ENCODE data around the gene AMIGO3.
A peak's percentile ranks its signal among the peaks of the same experiment; 100 is the strongest.

Gene AMIGO3

GRCh38 chr3:49724586-49724985 lies 5.1 kb upstream of the AMIGO3 start:
- no peak for DNase-seq

- peak; percentile 90 for DNase-seq
These were observed 4.4 kb upstream of the AMIGO3 start, which contains the start of gene GMPPB for GRCh38 chr3:49723628-49724551. GMPPB (minus strand) TSS chr3:49723951; CDS start chr3:49723726, 225 bp downstream.

- DNase-seq: no peak
These were observed 3.8 kb upstream of the AMIGO3 start for GRCh38 chr3:49723296-49723627.

- no peak for DNase-seq
These were observed 3.4 kb upstream of the AMIGO3 start for GRCh38 chr3:49722896-49723295.

GRCh38 chr3:49721896-49722781 lies 2.7 kb upstream of the AMIGO3 start:
- no peak for DNase-seq

DNA sequence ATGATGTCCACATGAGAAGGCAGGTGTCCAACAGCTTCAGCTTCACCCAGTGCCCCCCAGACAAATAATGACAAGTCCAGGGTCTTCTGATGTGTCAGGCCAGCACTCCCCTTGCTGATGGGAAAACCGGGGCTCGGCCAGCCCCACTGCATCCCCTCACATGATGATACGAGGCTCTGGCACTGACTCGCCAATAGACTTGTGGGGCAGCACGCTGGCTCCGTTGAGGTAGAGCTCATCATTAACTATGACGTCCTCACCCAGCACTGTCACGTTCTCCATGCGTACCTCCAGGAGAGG lies 2.1 kb upstream of the AMIGO3 start:
- DNase-seq: no peak

DNA sequence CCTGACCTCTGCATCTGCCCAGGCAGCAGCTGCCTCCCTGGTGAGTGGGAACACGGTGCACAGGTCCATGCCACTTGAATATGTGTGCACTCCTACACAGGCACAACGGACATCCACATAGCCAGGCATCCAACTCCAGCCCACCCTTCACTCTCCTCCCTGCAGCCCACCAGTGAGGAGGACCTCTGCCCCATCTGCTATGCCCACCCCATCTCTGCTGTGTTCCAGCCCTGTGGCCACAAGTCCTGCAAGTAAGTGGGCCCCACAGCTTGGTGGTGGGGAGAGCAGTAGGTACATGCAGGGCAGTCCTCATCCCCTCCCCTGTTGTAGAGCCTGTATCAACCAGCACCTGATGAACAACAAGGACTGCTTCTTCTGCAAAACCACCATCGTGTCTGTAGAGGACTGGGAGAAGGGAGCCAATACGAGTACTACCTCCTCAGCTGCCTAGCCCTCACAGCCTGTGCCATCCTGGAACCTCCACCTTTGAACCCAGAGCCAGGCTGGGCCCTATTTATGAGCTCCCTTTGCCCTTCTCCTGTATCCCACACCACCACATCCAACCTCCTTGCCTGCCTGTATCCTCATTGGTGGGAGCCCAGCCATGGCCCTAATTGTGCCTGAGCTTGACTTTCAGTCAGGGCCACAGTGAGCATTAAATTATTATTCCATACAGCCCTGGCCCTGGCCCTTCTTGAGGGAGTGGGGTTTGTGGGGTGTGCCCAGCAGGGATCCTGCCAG lies 1.5 kb upstream of the AMIGO3 start:
- DNase-seq: no peak

DNA sequence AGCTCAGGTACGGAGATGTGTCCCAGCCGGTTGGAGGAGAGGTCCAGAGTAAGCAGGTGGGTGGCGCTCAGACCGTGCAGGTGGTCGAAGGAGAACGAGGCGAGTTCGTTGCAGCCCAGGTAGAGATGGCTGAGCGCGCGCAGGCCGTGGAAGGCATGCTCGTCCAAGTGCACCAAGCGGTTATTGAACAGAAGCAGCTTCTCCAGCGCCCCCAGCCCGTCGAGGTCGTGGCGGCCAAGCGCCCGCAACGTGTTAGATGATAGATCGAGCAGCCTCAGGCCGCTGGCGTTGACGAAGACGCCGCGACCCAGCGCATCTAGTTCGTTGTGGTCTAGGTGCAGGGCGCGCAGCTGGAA lies 648 bp downstream of the AMIGO3 start:
- no peak for DNase-seq

DNA sequence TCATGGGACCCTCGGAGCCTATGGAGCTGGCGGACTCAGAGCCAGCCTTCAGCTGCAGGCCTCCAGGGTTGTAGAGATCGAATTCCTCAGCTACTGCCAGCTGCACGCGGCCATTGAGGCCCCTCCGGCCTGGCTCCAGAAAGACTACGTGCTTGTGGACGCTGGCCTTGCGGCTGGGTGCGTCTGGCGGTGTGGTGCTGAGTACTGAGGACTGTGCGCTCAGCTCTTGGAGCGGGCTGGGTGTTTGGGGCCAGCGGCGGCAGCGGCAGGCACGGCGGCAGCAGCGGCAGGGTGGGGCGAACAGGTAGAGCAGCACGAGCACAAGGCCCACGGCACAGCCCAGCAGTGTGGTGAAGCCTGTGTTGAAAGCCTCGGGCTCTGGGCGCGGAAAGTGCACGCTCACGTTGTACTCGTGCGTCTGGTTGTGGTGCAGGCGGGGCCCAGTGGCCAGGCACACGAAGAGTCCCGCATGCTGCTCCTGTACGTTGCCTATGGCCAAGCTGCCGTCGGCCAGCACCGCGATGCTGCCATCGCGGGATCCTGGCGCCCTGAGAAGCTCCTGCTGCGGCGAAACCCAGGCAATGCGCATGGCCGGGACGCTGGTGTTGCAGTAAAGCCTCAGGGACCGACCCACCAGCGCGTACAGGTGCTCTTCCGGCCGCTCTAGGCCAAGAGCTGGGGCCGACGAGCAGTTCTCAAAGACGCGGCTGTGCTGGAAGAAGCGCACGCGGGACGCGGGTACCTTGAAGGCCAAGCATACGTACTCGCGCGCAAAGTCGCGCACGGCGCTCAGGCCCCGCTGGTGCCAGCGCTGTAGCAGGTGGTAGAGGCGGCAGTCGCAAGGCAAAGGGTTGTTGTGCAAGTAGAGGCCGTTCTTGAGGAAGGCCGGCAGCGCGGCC lies 1.3 kb downstream of the AMIGO3 start:
- no peak for DNase-seq

DNA sequence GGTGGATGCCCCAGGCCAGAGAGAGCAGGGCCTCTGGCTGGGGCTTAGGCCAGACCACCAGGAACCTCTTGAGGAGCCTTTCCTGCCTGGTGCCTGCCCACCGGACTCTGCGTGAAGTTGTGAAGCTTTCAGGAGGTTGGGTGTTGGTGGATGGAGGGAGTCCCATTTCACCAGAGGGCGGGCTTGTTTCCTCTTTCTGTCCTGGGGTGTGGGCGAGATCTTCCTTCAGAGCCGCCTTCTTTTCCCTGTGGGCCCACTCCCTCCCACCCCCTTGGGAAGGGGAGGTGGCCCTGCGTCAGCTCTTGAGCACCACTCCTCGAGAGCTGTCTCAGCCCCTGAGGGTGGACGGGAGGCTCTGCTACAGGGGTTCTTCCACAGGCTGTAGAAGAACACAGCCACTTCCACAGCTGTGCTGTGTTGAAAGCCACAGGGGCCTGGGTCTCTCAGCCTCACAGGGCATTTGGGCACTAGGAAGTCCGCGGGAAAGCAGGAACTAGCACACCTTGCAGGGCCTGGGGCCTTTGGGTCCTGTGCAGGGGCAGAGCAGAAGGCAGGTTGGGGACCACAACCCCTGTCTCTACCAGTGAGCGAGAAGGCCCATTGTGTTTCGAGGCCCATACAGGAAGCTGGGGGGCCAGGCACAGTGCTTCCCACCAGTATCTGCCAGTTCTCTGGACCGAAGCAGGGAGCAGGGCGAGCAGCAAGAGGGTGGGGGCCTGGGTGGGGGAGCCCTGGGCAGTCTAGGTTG lies 2.1 kb downstream of the AMIGO3 start:
- DNase-seq: no peak

DNA sequence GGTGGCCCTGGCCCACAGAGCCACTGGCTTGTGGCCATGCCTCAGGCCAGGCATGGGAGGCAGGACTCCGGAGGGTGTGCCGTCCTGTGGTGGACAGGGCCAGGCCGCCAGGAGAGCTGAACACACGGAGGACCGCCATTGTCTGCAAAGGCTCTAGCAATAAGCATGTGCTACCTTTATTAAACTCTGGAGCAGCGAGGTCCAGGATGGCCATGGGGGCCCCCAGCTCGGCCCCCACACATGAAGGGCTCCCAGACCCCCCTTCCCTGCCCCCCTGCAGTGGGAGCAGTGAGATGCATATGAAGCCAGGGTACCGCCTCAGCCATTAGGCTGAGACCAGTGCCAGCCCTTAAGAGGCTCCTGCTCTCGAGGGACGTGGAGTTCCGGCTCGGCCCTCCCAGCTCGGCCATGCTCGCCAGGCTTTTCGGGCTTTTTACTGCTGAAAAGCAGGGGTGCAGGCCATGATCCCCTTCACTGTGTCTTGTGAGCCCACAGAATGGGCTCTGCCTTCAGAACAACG lies 2.7 kb downstream of the AMIGO3 start:
- DNase-seq: no peak

GRCh38 chr3:49716169-49716568 lies 3.3 kb downstream of the AMIGO3 start:
- no peak for DNase-seq

GRCh38 chr3:49715611-49716121 lies 3.8 kb downstream of the AMIGO3 start:
- no peak for DNase-seq

- DNase-seq: no peak
These were observed 4.5 kb downstream of the AMIGO3 start for GRCh38 chr3:49714728-49715550.

DNA sequence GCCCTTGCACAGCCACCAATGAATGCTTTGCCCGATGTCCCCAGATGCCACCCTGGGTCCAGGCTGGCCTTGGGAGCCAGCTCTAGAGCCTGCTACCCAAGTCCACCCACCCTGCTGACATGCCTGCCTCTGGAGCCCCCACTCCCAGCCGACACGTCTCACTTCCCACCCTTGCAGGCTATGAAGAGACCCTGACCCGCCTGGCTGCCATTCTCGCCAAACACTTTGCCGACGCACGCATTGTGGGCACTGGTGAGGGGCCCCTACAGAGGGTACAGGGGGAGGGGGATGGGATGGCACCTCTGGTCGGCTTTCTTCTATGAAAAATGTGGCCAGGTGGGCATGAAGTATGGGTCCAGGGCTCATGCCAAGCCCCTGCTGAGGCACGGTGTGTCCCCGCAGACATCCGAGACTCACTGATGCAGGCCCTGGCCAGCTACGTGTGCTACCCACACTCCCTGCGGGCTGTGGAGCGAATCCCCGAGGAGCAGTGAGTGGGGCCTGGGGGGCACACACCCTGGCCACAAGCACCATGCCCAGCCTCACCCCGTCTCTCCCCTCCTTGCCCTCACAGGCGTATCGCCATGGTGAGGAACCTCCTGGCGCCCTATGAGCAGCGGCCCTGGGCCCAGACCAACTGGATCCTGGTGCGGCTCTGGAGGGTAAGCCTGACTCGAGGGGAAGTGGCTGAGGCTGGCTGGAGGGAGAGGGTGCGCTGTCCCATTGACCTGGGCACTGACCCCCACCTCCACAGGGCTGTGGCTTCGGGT lies 6.0 kb downstream of the AMIGO3 start:
- DNase-seq: no peak

DNA sequence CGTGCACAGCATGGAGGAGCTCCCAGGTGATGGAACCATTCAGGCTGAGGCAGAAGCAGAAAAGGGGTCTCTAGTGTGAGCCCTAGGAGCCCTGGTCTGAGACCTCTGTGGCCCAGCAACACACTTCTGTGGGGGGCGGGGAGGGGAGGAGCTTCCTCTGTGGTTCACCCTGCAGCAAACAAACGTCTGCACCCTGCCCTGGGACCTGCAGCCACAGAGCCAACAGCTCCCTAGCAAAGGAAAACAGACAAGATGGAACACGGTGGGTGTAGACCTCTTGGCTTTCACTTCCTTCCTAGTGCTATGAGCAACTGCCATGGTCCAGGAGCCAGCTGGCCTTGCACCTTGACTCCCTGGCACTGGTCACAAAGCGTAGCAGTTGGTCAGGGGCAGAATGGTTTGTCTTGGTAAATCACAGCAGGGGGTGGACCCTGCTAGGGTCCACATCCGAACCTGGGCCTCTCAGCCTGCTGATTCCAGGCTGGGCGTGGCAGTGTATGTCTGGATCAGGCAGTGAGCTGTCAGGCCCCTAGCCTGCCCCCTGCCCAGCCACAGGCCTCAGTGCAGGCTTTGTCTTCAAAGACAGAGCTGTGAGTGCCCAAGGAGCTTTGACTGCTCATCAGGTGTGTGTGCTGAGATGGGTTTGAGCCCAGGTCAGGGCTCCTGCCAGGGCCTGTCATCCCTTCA lies 6.7 kb downstream of the AMIGO3 start:
- no peak for DNase-seq

- no peak for DNase-seq
These were observed 7.3 kb downstream of the AMIGO3 start for GRCh38 chr3:49712166-49712565.

DNA sequence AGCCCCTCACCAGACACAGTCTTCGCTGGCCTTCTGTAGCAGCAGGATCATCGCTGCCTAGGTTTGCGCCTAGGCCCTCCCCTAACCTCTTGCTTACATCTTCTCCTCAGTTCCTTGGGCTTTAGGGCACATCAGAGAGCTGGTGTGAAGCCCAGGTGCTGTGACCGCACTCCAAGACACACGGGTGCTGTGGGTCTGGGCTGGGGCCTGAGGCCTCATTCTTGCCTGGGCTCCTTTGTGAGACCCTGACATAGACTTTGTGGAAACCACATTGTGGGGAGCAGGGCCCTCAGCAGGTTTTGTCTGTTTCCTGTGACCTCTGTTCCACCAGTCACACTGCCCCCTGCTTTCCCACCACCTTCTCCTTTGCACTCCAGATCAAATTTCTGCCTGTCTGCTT lies 8.0 kb downstream of the AMIGO3 start:
- no peak for DNase-seq

DNA sequence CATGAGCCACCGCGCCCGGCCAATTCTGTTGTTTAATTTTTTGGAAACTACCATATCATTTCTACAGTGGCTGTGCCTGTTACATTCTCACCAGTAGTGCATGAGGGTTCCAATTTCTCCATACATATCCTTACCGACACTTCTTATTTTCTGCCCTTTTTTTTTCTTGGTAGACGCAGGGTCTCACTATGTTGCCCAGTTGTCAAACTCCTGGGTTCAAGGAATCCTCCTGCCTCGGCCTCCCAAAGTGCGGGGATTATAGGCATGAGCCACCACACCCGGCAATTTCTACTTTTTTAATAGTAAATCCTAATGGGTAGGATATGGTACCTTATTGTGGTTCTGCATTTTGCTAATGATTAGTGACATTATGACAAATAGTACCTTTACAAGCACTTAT lies 9.6 kb downstream of the AMIGO3 start:
- DNase-seq: no peak

All from NCI-H526 treated with DMSO at 0.1 percent for 48 hours (cell line).